Naive thymus-derived CD8-positive, alpha-beta T cell (primary cell): ENCODE data around the gene KIAA1614. TPM values are rescaled to one million over a fixed set of nuclear protein-coding genes. Genes with fewer than 3 reads are reported as not detected.

Experiments
- ATAC-seq, 2 donors: fragments of 150-1000 bp; cut with Tn5 transposase in 1 of 2; sonication (Bioruptor Pico), chemical (Tn5 transposase) in 1 of 2; 1 replicate in 1 of 2; 2 replicates in 1 of 2; pipeline ENCODE4 v1.10.0; 2021; ENCODE audit warnings: mild to moderate bottlenecking in 2 of 2, moderate library complexity in 2 of 2
- POLR2A ChIA-PET: fragments of 350-600 bp; sonication (Branson Sonifier 250); formaldehyde crosslinking; loops from one replicate; lab custom pipeline; 2021; ENCODE audit warnings: antibody characterized with exemption; lab: Charles Lee
- DNase-seq, 10 donors: peaks; one replicate each; pipeline versions ENCODE4 v3.0.0 to v3.0.0-alpha.2; 2020 to 2022
- H3K27ac Mint-ChIP-seq, 10 donors: one replicate each; pipeline ENCODE4 v1.8.0; 2020 to 2022; ENCODE audit warnings: mild to moderate bottlenecking in 10 of 10, mixed read lengths in 10 of 10, moderate library complexity in 4 of 10, inconsistent platforms in 1 of 10
- H3K27me3 Mint-ChIP-seq, 5 donors: one replicate each; pipeline ENCODE4 v1.8.0; 2021 to 2022; ENCODE audit warnings: mixed read lengths in 5 of 5
- H3K36me3 Mint-ChIP-seq, 3 donors: one replicate each; pipeline ENCODE4 v1.8.0; 2020 to 2022; ENCODE audit warnings: mixed read lengths in 3 of 3, mild to moderate bottlenecking in 2 of 3, inconsistent platforms in 1 of 3
- H3K4me1 Mint-ChIP-seq, 4 donors: one replicate each; pipeline ENCODE4 v1.8.0; 2021 to 2022; ENCODE audit warnings: mixed read lengths in 4 of 4
- H3K4me3 Mint-ChIP-seq, 10 donors: one replicate each; pipeline ENCODE4 v1.8.0; 2020 to 2022; ENCODE audit warnings: mild to moderate bottlenecking in 10 of 10, mixed read lengths in 10 of 10, moderate library complexity in 6 of 10, inconsistent platforms in 1 of 10
- H3K9me3 Mint-ChIP-seq, 9 donors: one replicate each; pipeline ENCODE4 v1.8.0; 2020 to 2022; ENCODE audit warnings: mixed read lengths in 9 of 9, mild to moderate bottlenecking in 3 of 9, inconsistent platforms in 1 of 9, moderate library complexity in 1 of 9
- polyA plus RNA-seq, 3 donors: library from polyadenylated mRNA; unstranded; fragments of 300-500 nt; fragmentation: Illumina TruSeq; gene quantifications; one replicate each; pipeline ENCODE4 v1.2.3, GENCODE V29; 2021
- total RNA-seq, 8 experiments: library from RNA in 2 of 8; stranded (reverse) in 2 of 8; gene quantifications; one replicate each; pipeline ENCODE4 v1.2.3 and lab custom pipeline; 2021 to 2026

The KIAA1614 gene
- total and polyA plus RNA-seq, 5 experiments from 2014 or later = 0.04 to 0.33 (median 0.11) TPM; not detected in 1

DNA sequence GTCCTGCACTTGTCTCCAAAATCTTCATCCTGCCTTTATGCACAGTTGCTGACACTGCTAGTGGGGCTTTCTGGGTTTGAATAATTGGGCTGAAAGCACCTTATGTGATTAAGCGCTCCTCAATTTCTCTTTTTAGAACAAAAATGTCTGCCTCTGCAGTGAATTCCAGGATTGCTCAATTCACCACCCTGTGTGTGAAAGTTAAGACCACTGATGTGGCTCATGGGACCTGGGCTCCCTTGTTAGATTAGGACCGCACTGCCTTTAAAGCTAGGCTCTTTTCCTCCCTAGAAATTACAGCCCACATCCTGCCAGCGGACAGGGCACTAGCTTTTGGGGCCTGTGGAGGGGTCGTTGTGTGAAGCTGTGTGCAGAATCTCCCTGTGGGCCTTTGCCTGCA, 18.8 kb downstream of the KIAA1614 start:
- no peaks in the 10 kb centered on the region for H3K9me3 Mint-ChIP-seq
- no peak overlapping the region for H3K4me3 Mint-ChIP-seq
- peaks cover 0 to 10% (median 4%) of the 10 kb centered on the region in 5 donors for H3K27me3 Mint-ChIP-seq
- POLR2A ChIA-PET = no interaction called here
- peaks cover 0 to 10% (median 7%) of the 10 kb centered on the region in 4 donors for H3K4me1 Mint-ChIP-seq
- ATAC-seq (no peak), DNase-seq (no peak)
- H3K27ac Mint-ChIP-seq = no peak overlapping the region
- H3K36me3 Mint-ChIP-seq = no peaks in the 10 kb centered on the region

DNA sequence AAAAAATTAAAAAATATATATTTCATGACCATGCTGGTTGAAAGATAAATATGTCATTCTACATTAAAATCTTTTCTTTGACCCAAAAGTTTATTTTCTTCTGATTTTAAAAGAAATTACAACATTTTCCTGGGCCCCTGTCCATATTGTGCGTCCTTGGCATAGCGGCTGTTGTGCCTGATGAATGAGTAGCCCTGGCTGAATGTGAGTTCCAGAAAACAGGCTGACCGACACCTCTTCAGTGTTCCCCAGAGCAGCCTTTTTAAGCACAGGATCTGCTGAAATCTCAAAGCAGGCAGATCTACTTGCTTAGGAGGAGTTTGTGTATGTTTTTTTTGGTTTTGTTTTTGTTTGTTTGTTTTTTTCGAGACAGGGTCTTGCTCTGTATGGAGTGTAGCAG, 19.7 kb downstream of the KIAA1614 start:
- Mint-ChIP-seq H3K4me3 (no peak overlapping the region), H3K27me3 (peaks cover 0 to 10% (median 4%) of the 10 kb centered on the region in 5 donors), H3K4me1 (peaks cover 0 to 5% (median 4%) of the 10 kb centered on the region in 4 donors), H3K36me3 (no peaks in the 10 kb centered on the region), H3K9me3 (no peaks in the 10 kb centered on the region), H3K27ac (peak overlapping the region in 1 of 10 donors; percentile 15)
- POLR2A ChIA-PET = no interaction called here
- DNase-seq (no peak), ATAC-seq (no peak)

DNA sequence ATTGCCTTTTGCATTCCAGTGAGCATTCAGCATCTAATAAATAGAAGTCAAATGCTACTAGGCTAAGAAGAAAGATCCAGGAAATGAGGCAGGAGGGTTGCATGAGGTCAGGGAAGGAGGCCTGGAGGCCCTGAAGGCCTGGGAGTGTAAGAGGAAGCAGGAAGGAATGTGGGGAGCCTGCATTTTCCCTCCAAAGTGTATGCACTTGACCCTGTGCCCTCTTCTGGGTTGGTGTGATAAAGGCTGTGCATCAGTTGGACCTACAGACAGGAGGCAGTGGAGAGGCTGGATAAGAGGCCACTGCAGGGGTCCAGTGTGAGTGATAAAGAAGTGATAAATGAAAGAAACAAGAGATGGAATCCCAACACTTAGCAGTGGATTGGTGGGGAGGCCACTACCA, 20.4 kb downstream of the KIAA1614 start:
- H3K4me1 Mint-ChIP-seq = peaks cover 5 to 9% (median 7%) of the 10 kb centered on the region in 4 donors
- no peak overlapping the region for H3K4me3 Mint-ChIP-seq
- H3K27me3 Mint-ChIP-seq = peaks cover 0 to 10% (median 4%) of the 10 kb centered on the region in 5 donors
- ATAC-seq (no peak), DNase-seq (no peak)
- no peaks in the 10 kb centered on the region for H3K36me3 Mint-ChIP-seq
- POLR2A ChIA-PET = no interaction called here
- H3K27ac Mint-ChIP-seq = peak overlapping the region in 1 of 10 donors; percentile 37
- H3K9me3 Mint-ChIP-seq = no peaks in the 10 kb centered on the region

DNA sequence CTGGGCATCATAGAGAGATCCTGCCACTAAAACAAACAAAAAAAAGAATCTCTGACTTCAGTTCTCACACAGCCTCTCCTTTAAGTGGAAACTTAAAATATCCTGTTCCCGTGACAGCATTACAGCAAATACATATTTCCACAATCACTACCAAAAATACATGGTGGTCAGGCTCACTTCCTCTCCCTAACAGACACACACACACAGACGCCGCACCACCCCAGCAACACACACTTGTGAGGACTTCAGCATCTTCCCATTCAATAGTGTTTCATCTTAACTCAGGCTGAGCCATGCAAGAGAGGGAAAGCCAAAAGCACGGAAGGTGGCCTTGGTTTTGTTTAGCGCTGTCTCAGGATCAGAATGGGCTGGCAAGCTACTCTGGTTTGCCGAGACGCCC, 21.9 kb downstream of the KIAA1614 start:
- no peaks in the 10 kb centered on the region for H3K9me3 Mint-ChIP-seq
- H3K4me3 Mint-ChIP-seq = no peak overlapping the region
- peaks cover 5 to 11% (median 8%) of the 10 kb centered on the region in 4 donors for H3K4me1 Mint-ChIP-seq
- POLR2A ChIA-PET = no interaction called here
- DNase-seq = no peak
- no peaks in the 10 kb centered on the region for H3K36me3 Mint-ChIP-seq
- H3K27me3 Mint-ChIP-seq = peaks cover 0 to 10% (median 4%) of the 10 kb centered on the region in 5 donors
- H3K27ac Mint-ChIP-seq = peak overlapping the region in 2 of 10 donors; percentile 6 to 45
- no peak for ATAC-seq

GRCh38 chr1:180935326-180936109, 22.8 kb downstream of the KIAA1614 start:
- Mint-ChIP-seq H3K27me3 (peaks cover 0 to 10% (median 4%) of the 10 kb centered on the region in 5 donors), H3K9me3 (no peaks in the 10 kb centered on the region), H3K4me3 (no peak overlapping the region), H3K4me1 (peaks cover 5 to 12% (median 9%) of the 10 kb centered on the region in 4 donors), H3K36me3 (no peaks in the 10 kb centered on the region), H3K27ac (no peak overlapping the region)
- POLR2A ChIA-PET = interaction anchor here (0.5 kb wide), 1 partner anchor 28 kb away, joined by 3 read pairs; no protein-coding TSS in a partner anchor
- DNase-seq (no peak), ATAC-seq (no peak)

DNA sequence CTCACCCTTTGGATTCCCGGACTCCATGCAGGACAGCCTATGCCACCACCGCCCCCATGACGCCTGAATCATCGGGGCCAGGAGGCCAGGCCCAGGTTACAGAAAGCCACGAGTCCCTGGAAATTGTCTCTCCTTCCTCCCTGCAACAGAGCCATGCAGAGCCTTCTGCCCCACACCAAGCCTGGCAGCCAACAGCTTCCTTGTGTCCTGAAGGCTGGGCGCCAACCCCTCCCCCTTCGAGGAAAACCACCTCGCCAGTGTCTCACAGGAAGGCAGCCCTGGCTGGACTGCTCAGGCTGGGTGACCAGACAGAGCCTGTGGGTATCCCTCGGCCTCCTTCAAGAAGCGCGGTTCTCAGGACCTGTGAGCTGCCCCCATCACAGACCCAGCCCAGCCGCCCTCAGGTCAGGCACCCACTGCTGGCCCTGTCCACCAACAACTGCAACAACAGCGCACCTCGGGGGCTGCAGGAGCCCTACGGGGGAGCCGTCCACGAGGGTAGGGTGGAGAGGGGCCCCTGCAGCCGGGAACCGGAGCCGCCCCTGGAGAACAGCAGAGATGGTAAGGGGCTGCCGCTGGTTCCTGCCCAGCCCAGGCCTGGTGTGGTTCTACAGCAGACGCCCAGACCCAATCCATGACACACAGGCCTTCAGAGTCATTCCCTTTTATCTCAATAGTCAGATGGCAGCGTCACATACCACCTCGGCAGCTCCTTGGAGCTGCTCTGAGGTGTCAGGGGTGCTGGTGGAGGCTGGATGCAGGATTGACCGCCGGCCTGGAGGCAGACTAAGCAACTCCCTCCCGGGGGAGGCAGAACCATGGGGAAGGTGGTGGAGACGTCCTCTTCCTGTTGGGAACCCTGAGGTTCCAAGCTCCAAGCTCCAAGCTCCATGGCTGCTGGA, 23.7 kb downstream of the KIAA1614 start:
- POLR2A ChIA-PET = interaction anchor here (0.5 kb wide), 1 partner anchor 27 kb away, joined by 3 read pairs; no protein-coding TSS in a partner anchor
- no peak overlapping the region for H3K27ac Mint-ChIP-seq
- H3K36me3 Mint-ChIP-seq = no peaks in the 10 kb centered on the region

GRCh38 chr1:180937012-180937372, 24.3 kb downstream of the KIAA1614 start:
- no peak overlapping the region for H3K27ac Mint-ChIP-seq
- no peak overlapping the region for H3K4me3 Mint-ChIP-seq
- ATAC-seq = no peak
- no peaks in the 10 kb centered on the region for H3K36me3 Mint-ChIP-seq
- H3K27me3 Mint-ChIP-seq = peaks cover 0 to 10% (median 4%) of the 10 kb centered on the region in 5 donors
- DNase-seq = no peak
- POLR2A ChIA-PET = no interaction called here
- peaks cover 5 to 12% (median 10%) of the 10 kb centered on the region in 4 donors for H3K4me1 Mint-ChIP-seq
- no peaks in the 10 kb centered on the region for H3K9me3 Mint-ChIP-seq

More for the DNA sequence above, 23.7 kb downstream of the KIAA1614 start:
- no peak overlapping the region for H3K4me3 Mint-ChIP-seq
- no peaks in the 10 kb centered on the region for H3K9me3 Mint-ChIP-seq
- no peak for DNase-seq
- no peak for ATAC-seq
- H3K27me3 Mint-ChIP-seq = peaks cover 0 to 10% (median 4%) of the 10 kb centered on the region in 5 donors
- H3K4me1 Mint-ChIP-seq = peaks cover 5 to 12% (median 10%) of the 10 kb centered on the region in 4 donors

GRCh38 chr1:180937624-180938225, 25.0 kb downstream of the KIAA1614 start:
- Mint-ChIP-seq H3K36me3 (peaks cover 0 to 4% (median 0%) of the 10 kb centered on the region in 3 donors), H3K4me3 (no peak overlapping the region), H3K27ac (peak overlapping the region in 2 of 10 donors; percentile 44 to 60), H3K9me3 (peaks cover 0 to 2% (median 0%) of the 10 kb centered on the region in 9 donors), H3K27me3 (peaks cover 0 to 9% (median 4%) of the 10 kb centered on the region in 5 donors), H3K4me1 (peaks cover 5 to 12% (median 10%) of the 10 kb centered on the region in 4 donors)
- no peak for DNase-seq
- no peak for ATAC-seq
- POLR2A ChIA-PET = no interaction called here

DNA sequence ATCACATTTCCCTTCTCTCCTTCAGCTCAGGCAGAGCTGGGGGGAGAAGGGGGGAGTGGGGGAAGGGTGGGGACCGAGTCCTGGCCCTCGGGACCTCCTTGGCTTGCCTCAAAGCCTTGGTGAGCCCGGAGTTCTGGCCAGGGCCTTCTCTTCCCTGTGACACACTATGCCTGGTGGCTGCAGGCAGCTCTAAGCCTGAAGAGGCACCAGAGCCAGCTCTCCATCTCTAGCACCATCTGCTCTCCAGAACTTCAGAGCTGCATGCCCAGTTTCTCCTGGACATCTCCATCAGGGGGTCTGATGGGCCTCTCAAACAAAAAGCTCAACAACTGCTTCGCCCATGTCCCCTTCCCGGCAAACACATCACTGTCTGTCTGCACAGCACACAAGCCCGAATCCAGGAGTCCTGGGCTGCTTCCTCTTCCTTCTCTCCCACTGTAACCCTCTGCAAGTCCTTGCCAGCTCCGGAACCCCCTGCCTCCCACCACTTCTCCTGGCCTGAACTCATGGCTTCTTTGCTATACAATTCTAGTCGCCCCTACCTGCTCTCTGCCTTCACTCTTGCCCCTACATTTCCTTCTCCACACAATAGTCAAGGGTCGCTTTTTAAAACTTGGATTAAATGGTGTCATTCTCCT, 26.5 kb downstream of the KIAA1614 start:
- peaks cover 0 to 4% (median 0%) of the 10 kb centered on the region in 3 donors for H3K36me3 Mint-ChIP-seq
- no peak overlapping the region for H3K4me3 Mint-ChIP-seq
- H3K9me3 Mint-ChIP-seq = peaks cover 0 to 2% (median 0%) of the 10 kb centered on the region in 9 donors
- H3K27me3 Mint-ChIP-seq = peaks cover 0 to 4% (median 0%) of the 10 kb centered on the region in 5 donors
- POLR2A ChIA-PET = no interaction called here
- DNase-seq = no peak
- ATAC-seq = no peak
- H3K27ac Mint-ChIP-seq = no peak overlapping the region
- peaks cover 5 to 12% (median 10%) of the 10 kb centered on the region in 4 donors for H3K4me1 Mint-ChIP-seq

DNA sequence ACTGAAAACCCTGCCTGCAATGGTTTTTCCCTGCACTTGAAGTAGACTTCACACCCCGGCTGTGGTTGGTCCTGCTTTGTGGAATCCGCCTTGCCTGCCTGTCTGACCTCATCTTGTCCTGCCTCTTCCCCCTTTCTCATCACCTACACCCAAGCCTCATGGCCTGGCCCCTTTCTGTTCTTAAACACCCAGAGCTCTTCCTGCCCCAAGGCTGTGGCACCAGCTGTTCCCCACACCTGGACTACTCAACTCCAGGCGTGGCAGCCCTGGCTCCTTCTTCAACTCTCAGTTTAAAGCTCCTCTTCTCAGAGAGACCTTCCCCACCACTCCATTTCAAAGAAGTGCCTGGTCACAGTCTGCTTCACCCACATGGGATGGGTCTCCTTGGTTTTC, 27.0 kb downstream of the KIAA1614 start:
- no peak overlapping the region for H3K4me3 Mint-ChIP-seq
- POLR2A ChIA-PET = no interaction called here
- H3K27ac Mint-ChIP-seq = peak overlapping the region in 1 of 10 donors; percentile 26
- peaks cover 0 to 4% (median 0%) of the 10 kb centered on the region in 9 donors for H3K9me3 Mint-ChIP-seq
- peaks cover 5 to 9% (median 7%) of the 10 kb centered on the region in 4 donors for H3K4me1 Mint-ChIP-seq
- peaks cover 0 to under 1% (median 0%) of the 10 kb centered on the region in 5 donors for H3K27me3 Mint-ChIP-seq
- ATAC-seq = no peak
- no peak for DNase-seq
- peaks cover 0 to 8% (median 0%) of the 10 kb centered on the region in 3 donors for H3K36me3 Mint-ChIP-seq

DNA sequence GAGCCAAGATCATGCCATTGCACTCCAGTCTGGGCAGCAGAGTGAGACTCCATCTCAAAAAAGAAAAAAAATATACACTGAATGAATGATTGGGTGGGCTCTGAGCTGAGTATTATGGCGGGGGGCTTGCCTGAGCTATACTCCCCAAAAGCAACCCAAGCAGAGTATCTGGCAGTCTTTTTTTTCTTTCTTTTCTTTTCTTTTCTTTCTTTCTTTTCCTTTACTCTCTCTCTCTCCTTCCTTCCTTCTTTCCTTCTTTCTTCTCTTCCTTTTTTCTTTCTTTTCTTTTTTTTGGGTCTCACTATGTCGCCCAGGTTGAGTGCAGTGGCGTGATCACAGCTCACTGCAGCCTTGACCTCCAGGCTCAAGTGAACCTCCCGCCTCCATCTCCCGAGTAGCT, 27.7 kb downstream of the KIAA1614 start:
- Mint-ChIP-seq H3K27ac (no peak overlapping the region), H3K27me3 (no peaks in the 10 kb centered on the region), H3K9me3 (peaks cover 0 to 5% (median 0%) of the 10 kb centered on the region in 9 donors), H3K4me1 (peaks cover 5 to 8% (median 7%) of the 10 kb centered on the region in 4 donors), H3K36me3 (peaks cover 0 to 9% (median 0%) of the 10 kb centered on the region in 3 donors), H3K4me3 (no peak overlapping the region)
- DNase-seq = no peak
- POLR2A ChIA-PET = no interaction called here
- ATAC-seq = no peak
